Progenitor cell of endocrine pancreas (in vitro differentiated cells): ENCODE results near the gene ECHS1. TPM values are rescaled to one million over a fixed set of nuclear protein-coding genes. Genes with fewer than 3 reads are reported as not detected.

Experiments
- DNase-seq: peaks from one replicate; pipeline ENCODE4 v3.0.0; 2021; ENCODE audit warnings: low spot score; ENCODE audit not compliant: unreplicated experiment
- H3K27ac Mint-ChIP-seq: 2 replicates; pipeline ENCODE4 v1.8.0; 2021; ENCODE audit warnings: mild to moderate bottlenecking, moderate library complexity, mixed read lengths
- H3K27me3 Mint-ChIP-seq: 2 replicates; pipeline ENCODE4 v1.8.0; 2021; ENCODE audit warnings: mixed read lengths
- H3K36me3 Mint-ChIP-seq: 2 replicates; pipeline ENCODE4 v1.8.0; 2022; ENCODE audit warnings: mixed read lengths; ENCODE audit not compliant: insufficient read depth
- H3K4me1 Mint-ChIP-seq: 2 replicates; pipeline ENCODE4 v1.8.0; 2021; ENCODE audit warnings: low read depth, mixed read lengths
- H3K4me3 Mint-ChIP-seq: 2 replicates; pipeline ENCODE4 v1.8.0; 2021; ENCODE audit warnings: low read depth, mild to moderate bottlenecking, moderate library complexity, mixed read lengths
- H3K9me3 Mint-ChIP-seq: 2 replicates; pipeline ENCODE4 v1.8.0; 2021; ENCODE audit warnings: low read depth, mixed read lengths
- CTCF ChIP-seq: fragments of 200-600 bp; sonication (generic); IDR thresholded peaks from one replicate; pipeline ENCODE4 v1.5.0; 2021; ENCODE audit warnings: antibody characterized with exemption, mild to moderate bottlenecking; ENCODE audit not compliant: unreplicated experiment
- total RNA-seq: library from RNA; stranded (reverse); gene quantifications from 2 replicates; pipeline ENCODE4 v1.2.1, GENCODE V29; 2021

Gene ECHS1
- total RNA-seq, 1 donor from 2014 or later: 91.4 TPM

- Mint-ChIP-seq H3K4me1 (peaks cover 8% of the 10 kb centered on the region), H3K36me3 (peaks cover 5% of the 10 kb centered on the region), H3K27me3 (no peaks in the 10 kb centered on the region), H3K9me3 (no peaks in the 10 kb centered on the region), H3K27ac (no peak overlapping the region), H3K4me3 (no peak overlapping the region)
- no peak for TF ChIP-seq CTCF
- no peak for DNase-seq
Measured at GRCh38 chr10:133391761-133392518, 18.8 kb upstream of the ECHS1 start.

- no peak for TF ChIP-seq CTCF
- Mint-ChIP-seq H3K27me3 (no peaks in the 10 kb centered on the region), H3K9me3 (no peaks in the 10 kb centered on the region), H3K27ac (no peak overlapping the region), H3K4me1 (peaks cover 8% of the 10 kb centered on the region), H3K4me3 (no peak overlapping the region), H3K36me3 (peaks cover 5% of the 10 kb centered on the region)
- no peak for DNase-seq
Measured at GRCh38 chr10:133391249-133391635, 18.1 kb upstream of the ECHS1 start.

- peaks cover 8% of the 10 kb centered on the region for H3K4me1 Mint-ChIP-seq
- no peak for DNase-seq
- H3K36me3 Mint-ChIP-seq: peaks cover 6% of the 10 kb centered on the region
- no peaks in the 10 kb centered on the region for H3K27me3 Mint-ChIP-seq
- no peak overlapping the region for H3K27ac Mint-ChIP-seq
- no peak overlapping the region for H3K4me3 Mint-ChIP-seq
- no peak for TF ChIP-seq CTCF
- no peaks in the 10 kb centered on the region for H3K9me3 Mint-ChIP-seq
Measured at GRCh38 chr10:133390597-133391248, 17.6 kb upstream of the ECHS1 start.

GRCh38 chr10:133388973-133389818 is 16.0 kb upstream of the ECHS1 start:
- no peaks in the 10 kb centered on the region for H3K4me1 Mint-ChIP-seq
- H3K4me3 Mint-ChIP-seq: no peak overlapping the region
- no peak for TF ChIP-seq CTCF
- DNase-seq: no peak
- peaks cover 9% of the 10 kb centered on the region for H3K36me3 Mint-ChIP-seq
- H3K27ac Mint-ChIP-seq: no peak overlapping the region
- no peaks in the 10 kb centered on the region for H3K27me3 Mint-ChIP-seq
- no peaks in the 10 kb centered on the region for H3K9me3 Mint-ChIP-seq
